Spleen (tissue), 7 donors: Measurements from ENCODE around the gene SSH2.

Experiments used
- POLR2AphosphoS5 ChIP-seq, 3 donors: sonication (generic); formaldehyde crosslinking; IDR thresholded peaks; one replicate each; pipeline ENCODE4 v1.5.1; 2017; ENCODE audit warnings: antibody characterized with exemption in 3 of 3
- TF ChIP-seq, protein P1 (sequence below), 11 experiments: fragments of 200-600 bp in 7 of 11; fragments of 450-650 bp in 4 of 11; sonication (generic) in 4 of 11; IDR thresholded peaks in 8 of 11; conservative IDR thresholded peaks in 3 of 11; 1 replicate in 7 of 11; 2 replicates in 4 of 11; pipeline versions ENCODE4 v1.4.0 to v1.8.0; 2016 to 2021; ENCODE audit warnings: antibody characterized with exemption in 11 of 11, inconsistent platforms in 4 of 11, mild to moderate bottlenecking in 1 of 11
- donor health status: DM: no; HTN: no; CAD: no; lungs with moderate emphysema.
- donor health status: DM: no; HTN: no; CAD: no.
- donor health status: DM: no; HTN: no; CAD: no.

DNA sequence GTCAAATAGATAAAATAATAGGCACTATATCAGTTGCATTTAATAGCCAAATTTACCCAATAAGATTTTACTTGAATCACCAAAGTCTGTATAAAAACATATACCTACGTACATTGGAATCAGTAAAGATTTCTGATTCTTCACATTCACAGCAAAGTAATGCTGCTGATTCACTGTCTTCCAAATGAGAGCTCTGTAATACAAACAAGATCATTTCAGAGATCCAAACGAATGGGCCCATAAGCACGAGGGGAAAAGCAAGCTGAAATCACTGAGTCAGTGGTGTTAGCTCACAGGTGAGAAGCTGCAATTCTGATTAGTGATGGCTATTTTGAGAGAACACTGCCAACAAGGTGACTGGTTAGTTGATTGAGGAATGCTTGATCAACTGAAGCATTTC, 81.3 kb downstream of the SSH2 start:
- no peak for TF ChIP-seq POLR2AphosphoS5 (IDR thresholded peaks at IDR 0.05)
- TF ChIP-seq, protein P1, sequence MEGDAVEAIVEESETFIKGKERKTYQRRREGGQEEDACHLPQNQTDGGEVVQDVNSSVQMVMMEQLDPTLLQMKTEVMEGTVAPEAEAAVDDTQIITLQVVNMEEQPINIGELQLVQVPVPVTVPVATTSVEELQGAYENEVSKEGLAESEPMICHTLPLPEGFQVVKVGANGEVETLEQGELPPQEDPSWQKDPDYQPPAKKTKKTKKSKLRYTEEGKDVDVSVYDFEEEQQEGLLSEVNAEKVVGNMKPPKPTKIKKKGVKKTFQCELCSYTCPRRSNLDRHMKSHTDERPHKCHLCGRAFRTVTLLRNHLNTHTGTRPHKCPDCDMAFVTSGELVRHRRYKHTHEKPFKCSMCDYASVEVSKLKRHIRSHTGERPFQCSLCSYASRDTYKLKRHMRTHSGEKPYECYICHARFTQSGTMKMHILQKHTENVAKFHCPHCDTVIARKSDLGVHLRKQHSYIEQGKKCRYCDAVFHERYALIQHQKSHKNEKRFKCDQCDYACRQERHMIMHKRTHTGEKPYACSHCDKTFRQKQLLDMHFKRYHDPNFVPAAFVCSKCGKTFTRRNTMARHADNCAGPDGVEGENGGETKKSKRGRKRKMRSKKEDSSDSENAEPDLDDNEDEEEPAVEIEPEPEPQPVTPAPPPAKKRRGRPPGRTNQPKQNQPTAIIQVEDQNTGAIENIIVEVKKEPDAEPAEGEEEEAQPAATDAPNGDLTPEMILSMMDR (IDR thresholded peaks at IDR 0.05 in 8 of 11, conservative IDR thresholded peaks at IDR 0.05 in 3 of 11) = no peak
